Mesendoderm (in vitro differentiated cells): ENCODE results near the gene NPHS1.

Experiments
- DNase-seq: peaks from one replicate; pipeline ENCODE4 v3.0.0; 2013
- H2AK5ac ChIP-seq: 2 replicates; pipeline ENCODE4 v1.6.1; 2013; ENCODE audit warnings: low read length, inconsistent platforms
- H2BK120ac ChIP-seq: 2 replicates; pipeline ENCODE4 v1.6.1; 2013; ENCODE audit warnings: low read depth, mild to moderate bottlenecking, low read length, moderate library complexity, mixed read lengths
- H2BK15ac ChIP-seq: replicated peaks from 2 replicates; pipeline ENCODE4 v1.6.1; 2013; ENCODE audit warnings: low read depth, mild to moderate bottlenecking, moderate library complexity
- H2BK5ac ChIP-seq: 2 replicates; pipeline ENCODE4 v1.6.1; 2013; ENCODE audit warnings: low read length, inconsistent platforms
- H3K18ac ChIP-seq: 2 replicates; pipeline ENCODE4 v1.6.1; 2013; ENCODE audit warnings: mild to moderate bottlenecking, low read length, mixed read lengths
- H3K23ac ChIP-seq: one replicate; pipeline ENCODE4 v1.6.1; 2013; ENCODE audit warnings: low read length
- H3K27ac ChIP-seq: 2 replicates; pipeline ENCODE4 v1.5.1; 2013; ENCODE audit warnings: low read depth, mild to moderate bottlenecking, inconsistent platforms, low read length, moderate library complexity
- H3K27me3 ChIP-seq: 2 replicates; pipeline ENCODE4 v1.6.1; 2013; ENCODE audit warnings: low read length, control low read depth, mild to moderate bottlenecking, inconsistent platforms; ENCODE audit not compliant: insufficient read depth, poor library complexity
- H3K36me3 ChIP-seq: 2 replicates; pipeline ENCODE4 v1.6.1; 2013; ENCODE audit warnings: low read length, inconsistent platforms; ENCODE audit not compliant: control insufficient read depth, insufficient read depth
- H3K4ac ChIP-seq: one replicate; pipeline ENCODE4 v1.6.1; 2013; ENCODE audit warnings: low read depth, mild to moderate bottlenecking, low read length, moderate library complexity
- H3K4me1 ChIP-seq: 2 replicates; pipeline ENCODE4 v1.6.1; 2013; ENCODE audit warnings: low read depth, low read length, inconsistent platforms; ENCODE audit not compliant: control insufficient read depth
- H3K4me2 ChIP-seq: 2 replicates; pipeline ENCODE4 v1.6.1; 2013; ENCODE audit warnings: low read length
- H3K4me3 ChIP-seq: 2 replicates; pipeline ENCODE4 v1.5.1; 2013; ENCODE audit warnings: mild to moderate bottlenecking, low read length
- H3K56ac ChIP-seq: one replicate; pipeline ENCODE4 v1.6.1; 2013; ENCODE audit warnings: low read length
- H3K79me1 ChIP-seq: 2 replicates; pipeline ENCODE4 v1.6.1; 2013; ENCODE audit warnings: low read length, inconsistent platforms
- H3K79me2 ChIP-seq: 2 replicates; pipeline ENCODE4 v1.6.1; 2013; ENCODE audit warnings: mild to moderate bottlenecking, low read length; ENCODE audit not compliant: control insufficient read depth, insufficient read depth
- H3K9ac ChIP-seq: 2 replicates; pipeline ENCODE4 v1.6.1; 2013; ENCODE audit warnings: low read length, inconsistent platforms
- H4K5ac ChIP-seq: one replicate; pipeline ENCODE4 v1.6.1; 2013; ENCODE audit warnings: low read length
- H4K8ac ChIP-seq: one replicate; pipeline ENCODE4 v1.6.1; 2013; ENCODE audit warnings: low read depth, mild to moderate bottlenecking, control low read depth, low read length, moderate library complexity
- WGBS: extraction: QIAGEN DNeasy Blood & Tissue Kit; methylation state at CpG from one replicate; pipeline ENCODE4 v1.1.7; 2013; ENCODE audit warnings: low lambda C conversion rate, missing lambda C conversion rate; ENCODE audit not compliant: insufficient coverage; ENCODE audit errors: extremely low coverage; 5-methylcytosine and 5-hydroxymethylcytosine counted together

The NPHS1 gene

DNA sequence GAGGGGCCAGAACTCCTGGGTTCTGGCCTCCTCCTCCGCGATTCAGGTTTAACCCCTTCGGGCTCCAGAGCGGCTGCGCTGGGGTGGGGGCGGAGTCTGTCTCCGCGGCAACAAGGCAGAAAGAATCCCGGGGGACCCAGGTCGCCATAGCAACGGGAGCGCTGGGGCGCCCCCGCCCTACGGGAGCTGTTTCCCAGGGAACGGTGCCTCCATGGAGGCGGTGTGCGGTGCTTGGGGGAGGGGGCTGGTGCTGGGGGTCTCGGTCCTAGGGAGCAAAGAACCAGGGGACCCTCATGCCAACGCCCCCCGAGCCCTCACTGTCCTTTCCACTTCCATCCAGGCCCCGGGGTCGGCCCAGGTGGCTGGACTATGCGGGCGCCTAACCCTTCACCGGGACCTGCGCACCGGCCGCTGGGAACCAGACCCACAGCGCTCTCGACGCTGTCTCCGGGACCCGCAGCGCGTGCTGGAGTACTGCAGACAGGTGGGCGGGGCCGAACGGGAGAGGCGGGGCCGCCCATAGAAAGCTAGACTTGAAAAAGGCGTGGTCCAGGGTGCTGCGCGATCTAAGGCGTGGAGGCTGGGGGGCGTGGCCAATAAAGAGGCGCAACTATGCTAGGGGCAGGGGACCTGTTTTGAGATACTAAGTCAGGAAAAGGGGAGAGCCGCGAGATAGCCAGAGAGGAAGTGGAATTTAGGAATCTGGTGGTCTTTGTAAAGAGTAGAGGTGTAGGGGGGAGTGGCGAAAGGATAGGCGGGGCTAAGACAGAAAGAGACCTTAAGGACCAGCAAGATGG, 17.2 kb upstream of the NPHS1 start:
- Histone ChIP-seq H3K23ac (no peak overlapping the region), H3K4me2 (peak overlapping the region; percentile 72), H3K27me3 (no peaks in the 10 kb centered on the region), H2BK120ac (no peak overlapping the region), H2BK5ac (no peak overlapping the region), H3K79me1 (no peaks in the 10 kb centered on the region), H3K4me3 (no peak overlapping the region), H2BK15ac (no peak overlapping the region), H3K56ac (peak overlapping the region; percentile 26), H4K8ac (no peak overlapping the region), H3K36me3 (no peaks in the 10 kb centered on the region), H4K5ac (no peak overlapping the region), H2AK5ac (no peak overlapping the region), H3K9ac (peak overlapping the region; percentile 39), H3K79me2 (no peaks in the 10 kb centered on the region), H3K27ac (no peak overlapping the region), H3K18ac (no peak overlapping the region), H3K4me1 (peaks cover 4% of the 10 kb centered on the region), H3K4ac (no peak overlapping the region)
- DNase-seq, result peak; percentile 96
- no CpG with 5 or more reads among the region's 51 CpGs for WGBS

DNA sequence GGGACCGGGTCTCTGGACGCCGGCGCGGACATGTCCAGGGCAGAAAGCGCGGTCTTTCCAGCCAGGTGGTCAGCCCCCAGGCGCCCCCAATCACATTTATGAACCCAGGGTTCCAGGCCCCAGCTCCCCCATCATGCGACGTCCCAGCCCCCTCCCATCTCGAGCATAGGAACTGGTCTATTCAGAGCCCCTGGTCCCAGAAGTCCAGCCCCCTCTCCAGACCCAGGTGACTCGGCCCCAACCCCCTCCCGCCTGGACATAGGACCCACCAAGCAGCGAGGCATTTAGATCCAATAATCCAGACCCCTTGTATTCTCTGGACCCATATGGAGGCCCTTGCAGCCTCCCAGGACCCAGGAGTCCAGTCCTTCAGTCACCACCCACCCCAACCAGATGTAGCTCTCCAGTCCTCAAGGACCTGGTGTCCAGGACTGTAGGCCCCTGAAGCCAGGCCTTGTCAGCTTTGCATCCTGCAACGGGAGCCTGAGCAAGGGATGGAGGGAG, 16.6 kb upstream of the NPHS1 start:
- H2AK5ac ChIP-seq, result no peak overlapping the region
- H3K18ac ChIP-seq, result peak overlapping the region; percentile 7
- H2BK15ac ChIP-seq, result no peak overlapping the region
- no peak overlapping the region for H3K27ac ChIP-seq
- peak overlapping the region; percentile 54 for H3K9ac ChIP-seq
- H3K4ac ChIP-seq, result no peak overlapping the region
- peak overlapping the region; percentile 72 for H3K4me2 ChIP-seq
- peaks cover 4% of the 10 kb centered on the region for H3K4me1 ChIP-seq
- H3K23ac ChIP-seq, result no peak overlapping the region
- no peak overlapping the region for H4K8ac ChIP-seq
- H2BK120ac ChIP-seq, result no peak overlapping the region
- no peak overlapping the region for H2BK5ac ChIP-seq
- no peak overlapping the region for H4K5ac ChIP-seq
- DNase-seq, result no peak
- no peaks in the 10 kb centered on the region for H3K79me1 ChIP-seq
- no peak overlapping the region for H3K4me3 ChIP-seq
- no CpG with 5 or more reads among the region's 15 CpGs for WGBS
- no peaks in the 10 kb centered on the region for H3K27me3 ChIP-seq
- H3K56ac ChIP-seq, result peak overlapping the region; percentile 42
- H3K79me2 ChIP-seq, result no peaks in the 10 kb centered on the region
- H3K36me3 ChIP-seq, result no peaks in the 10 kb centered on the region

DNA sequence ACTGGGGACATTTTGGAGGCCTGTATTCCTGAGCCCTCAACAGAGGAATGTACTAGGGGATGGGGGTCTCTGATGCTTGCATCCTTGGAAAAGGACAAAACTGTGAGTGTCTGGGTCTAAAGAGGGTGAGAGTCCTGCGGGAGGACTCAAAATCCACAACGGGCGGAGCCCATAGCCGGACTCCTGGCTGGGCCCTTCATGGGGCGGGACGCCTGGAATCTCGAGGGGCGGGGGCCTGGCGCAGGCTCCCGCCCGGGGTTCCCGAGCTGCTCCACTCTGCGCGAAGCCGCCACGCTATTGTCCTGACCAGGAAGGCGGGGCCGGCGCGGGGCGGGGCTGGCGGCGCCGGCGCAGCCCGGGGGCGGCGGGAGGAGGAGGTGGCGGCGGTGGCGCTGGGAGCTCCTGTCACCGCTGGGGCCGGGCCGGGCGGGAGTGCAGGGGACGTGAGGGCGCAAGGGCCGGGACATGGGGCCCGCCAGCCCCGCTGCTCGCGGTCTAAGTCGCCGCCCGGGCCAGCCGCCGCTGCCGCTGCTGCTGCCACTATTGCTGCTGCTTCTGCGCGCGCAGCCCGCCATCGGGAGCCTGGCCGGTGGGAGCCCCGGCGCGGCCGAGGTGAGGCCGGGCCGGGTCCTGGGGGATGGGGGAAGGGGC, 16.0 kb upstream of the NPHS1 start, which contains the start of gene APLP1:
Gene APLP1 (plus strand): TSS at position 403 of the 651 bp plus-strand sequence. CDS start 63 bp downstream, at position 466.
- Histone ChIP-seq H3K18ac (peak within 1 kb of the TSS; percentile 7), H3K4me1 (peaks cover 4% of the 10 kb centered on the region), H3K79me1 (no peaks in the 10 kb centered on the region), H3K9ac (peak within 1 kb of the TSS; percentile 64), H3K4me3 (no peak within 1 kb of the TSS), H3K27me3 (no peaks in the 10 kb centered on the region), H3K36me3 (no peaks in the 10 kb centered on the region), H3K27ac (no peak within 1 kb of the TSS), H2AK5ac (no peak within 1 kb of the TSS), H3K4ac (no peak within 1 kb of the TSS), H2BK5ac (no peak within 1 kb of the TSS), H3K79me2 (no peaks in the 10 kb centered on the region), H3K56ac (peak within 1 kb of the TSS; percentile 54), H3K4me2 (peak within 1 kb of the TSS; percentile 72), H2BK15ac (no peak within 1 kb of the TSS), H4K5ac (peak within 1 kb of the TSS; percentile 33), H2BK120ac (no peak within 1 kb of the TSS), H3K23ac (no peak within 1 kb of the TSS), H4K8ac (no peak within 1 kb of the TSS)
- WGBS, result no CpG with 5 or more reads among the region's 60 CpGs
- DNase-seq, result peak; percentile 50

DNA sequence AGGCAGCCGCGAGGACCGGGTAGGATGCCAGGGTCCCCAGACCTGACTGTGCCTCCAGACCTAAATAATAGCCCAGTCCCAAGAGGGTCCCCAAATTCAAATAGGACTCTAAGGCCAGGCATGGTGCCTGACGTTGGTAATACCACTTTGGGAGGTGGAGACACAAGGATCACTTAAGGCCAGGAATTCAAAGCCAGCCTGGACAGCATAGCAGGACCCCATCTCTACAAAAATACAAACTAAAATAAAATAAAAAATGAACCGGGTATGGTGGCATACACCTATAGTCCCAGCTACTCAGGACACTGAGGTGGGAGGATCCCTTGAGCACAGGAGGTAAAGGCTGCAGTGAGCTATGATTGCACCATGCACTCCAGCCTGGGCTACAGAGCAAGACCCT, 10.7 kb upstream of the NPHS1 start:
- H3K79me2 ChIP-seq, result no peaks in the 10 kb centered on the region
- H3K4ac ChIP-seq, result no peak overlapping the region
- no peak overlapping the region for H4K5ac ChIP-seq
- H4K8ac ChIP-seq, result no peak overlapping the region
- no peaks in the 10 kb centered on the region for H3K79me1 ChIP-seq
- H2BK15ac ChIP-seq, result no peak overlapping the region
- no peak overlapping the region for H3K4me3 ChIP-seq
- H3K56ac ChIP-seq, result no peak overlapping the region
- H2BK120ac ChIP-seq, result no peak overlapping the region
- no peaks in the 10 kb centered on the region for H3K36me3 ChIP-seq
- no peak overlapping the region for H3K23ac ChIP-seq
- no peak overlapping the region for H2BK5ac ChIP-seq
- H3K18ac ChIP-seq, result no peak overlapping the region
- H3K4me2 ChIP-seq, result no peak overlapping the region
- H3K4me1 ChIP-seq, result peaks cover 4% of the 10 kb centered on the region
- no peak overlapping the region for H3K27ac ChIP-seq
- no peak overlapping the region for H3K9ac ChIP-seq
- WGBS, result no CpG with 5 or more reads among the region's 5 CpGs
- no peak for DNase-seq
- H3K27me3 ChIP-seq, result peaks cover 2% of the 10 kb centered on the region
- no peak overlapping the region for H2AK5ac ChIP-seq

DNA sequence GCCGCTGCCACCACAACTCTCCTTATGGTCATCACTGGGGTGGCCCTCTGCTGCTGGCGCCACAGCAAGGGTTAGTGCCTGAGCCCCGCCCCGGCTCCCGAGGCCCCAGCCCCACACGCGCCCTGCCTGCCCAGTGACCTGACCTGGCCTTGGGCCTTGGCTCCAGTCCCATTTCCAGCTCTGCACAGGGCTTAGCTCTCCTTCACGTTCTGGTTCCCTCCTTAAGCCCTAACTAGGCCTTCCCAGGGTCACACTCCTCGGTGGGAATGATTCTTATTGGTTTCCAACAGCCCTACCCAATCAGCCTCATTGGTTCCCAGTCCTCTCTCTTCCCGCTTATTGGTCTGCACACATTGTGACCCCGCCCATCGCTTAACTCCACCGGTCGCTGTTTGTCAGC, 10.2 kb upstream of the NPHS1 start:
- peak; percentile 45 for DNase-seq
- H4K8ac ChIP-seq, result no peak overlapping the region

More for the DNA sequence above, 10.2 kb upstream of the NPHS1 start:
- Histone ChIP-seq H3K79me2 (no peaks in the 10 kb centered on the region), H3K9ac (no peak overlapping the region), H3K27me3 (peaks cover 2% of the 10 kb centered on the region), H3K4me2 (no peak overlapping the region), H2AK5ac (no peak overlapping the region), H3K79me1 (no peaks in the 10 kb centered on the region), H3K23ac (no peak overlapping the region), H2BK120ac (no peak overlapping the region), H4K5ac (no peak overlapping the region), H3K36me3 (no peaks in the 10 kb centered on the region), H3K4ac (no peak overlapping the region), H3K18ac (no peak overlapping the region), H2BK5ac (no peak overlapping the region), H3K4me1 (peaks cover 3% of the 10 kb centered on the region), H2BK15ac (no peak overlapping the region), H3K27ac (no peak overlapping the region), H3K56ac (no peak overlapping the region), H3K4me3 (no peak overlapping the region)
- WGBS, result no CpG with 5 or more reads among the region's 14 CpGs
